ENCODE data around the gene TUBE1.

GRCh38 chr6:112036088-112036637 is 51.1 kb downstream of the TUBE1 start:
- no peak for TF ChIP-seq CTCF (IDR thresholded peaks at IDR 0.05 in 4 of 5, conservative IDR thresholded peaks at IDR 0.05 in 1 of 5)
- no peak for TF ChIP-seq POLR2A (IDR thresholded peaks at IDR 0.05)
